ENCODE results near the gene NPW. TPM values are rescaled to one million over a fixed set of nuclear protein-coding genes. Genes with fewer than 3 reads are reported as not detected.
A peak's percentile ranks its signal among the peaks of the same experiment; 100 is the strongest.

Gene NPW
- total RNA-seq, 2 experiments from 2014 or later: 0.42 TPM; not detected in 1

GRCh38 chr16:1989209-1990100 lies 30.1 kb upstream of the NPW start, which contains the start of gene SYNGR3:
SYNGR3 (plus strand) TSS chr16:1989970; CDS start chr16:1990103, 133 bp downstream.
- peak within 1 kb of the TSS; percentile 75 for H3K4me3 Mint-ChIP-seq
- POLR2A ChIA-PET: interaction anchor here (3.4 to 5.7 kb wide), 2 partner anchors 18 to 25 kb away, joined by 15 to 36 read pairs; partner anchors contain the start of genes RPS2 and TBL3
- ATAC-seq (ENCODE audit: low read depth): no peak
- H3K36me3 Mint-ChIP-seq: no peaks in the 10 kb centered on the region
- peak within 1 kb of the TSS; percentile 67 for H3K27ac Mint-ChIP-seq
- H3K27me3 Mint-ChIP-seq: peaks cover 13% of the 10 kb centered on the region
- peaks cover 24% of the 10 kb centered on the region for H3K4me1 Mint-ChIP-seq
- H3K9me3 Mint-ChIP-seq: no peaks in the 10 kb centered on the region
- DNase-seq: peak; percentile 57

- ATAC-seq (ENCODE audit: low read depth): no peak
- no peak overlapping the region for H3K4me3 Mint-ChIP-seq
Observed at GRCh38 chr16:1990101-1990350, 29.6 kb upstream of the NPW start.

GRCh38 chr16:1990351-1991134 lies 29.0 kb upstream of the NPW start:
- ATAC-seq (ENCODE audit: low read depth): no peak

More at GRCh38 chr16:1990101-1990350, 29.6 kb upstream of the NPW start:
- no peak overlapping the region for H3K27ac Mint-ChIP-seq
- DNase-seq: no peak
- no peaks in the 10 kb centered on the region for H3K9me3 Mint-ChIP-seq
- H3K36me3 Mint-ChIP-seq: peaks cover under 1% of the 10 kb centered on the region
- peaks cover 21% of the 10 kb centered on the region for H3K4me1 Mint-ChIP-seq
- POLR2A ChIA-PET: interaction anchor here (1.2 to 5.7 kb wide), 5 partner anchors 14 to 28 kb away, joined by 3 to 36 read pairs (median 8); partner anchors contain the start of genes RPS2 and TBL3
- peaks cover 13% of the 10 kb centered on the region for H3K27me3 Mint-ChIP-seq

GRCh38 chr16:1991135-1991551 lies 28.4 kb upstream of the NPW start:
- H3K4me3 Mint-ChIP-seq: peak overlapping the region; percentile 75
- DNase-seq: peak; percentile 63
- H3K36me3 Mint-ChIP-seq: peaks cover 5% of the 10 kb centered on the region
- peaks cover 13% of the 10 kb centered on the region for H3K27me3 Mint-ChIP-seq
- POLR2A ChIA-PET: interaction anchor here (0.6 to 5.7 kb wide), 9 partner anchors 11 to 219 kb away, joined by 3 to 36 read pairs (median 4); partner anchors contain the start of genes EME2, MRPS34, RPS2 and TBL3
- H3K4me1 Mint-ChIP-seq: peaks cover 19% of the 10 kb centered on the region
- H3K9me3 Mint-ChIP-seq: no peaks in the 10 kb centered on the region
- peak; percentile 50 for ATAC-seq (ENCODE audit: low read depth)
- H3K27ac Mint-ChIP-seq: peak overlapping the region; percentile 69

More at GRCh38 chr16:1990351-1991134, 29.0 kb upstream of the NPW start:
- DNase-seq: peak; percentile 65
- no peaks in the 10 kb centered on the region for H3K9me3 Mint-ChIP-seq
- H3K4me1 Mint-ChIP-seq: peaks cover 18% of the 10 kb centered on the region
- H3K4me3 Mint-ChIP-seq: peak overlapping the region; percentile 75
- peaks cover 5% of the 10 kb centered on the region for H3K36me3 Mint-ChIP-seq
- H3K27me3 Mint-ChIP-seq: peaks cover 13% of the 10 kb centered on the region
- POLR2A ChIA-PET: interaction anchor here (0.6 to 5.7 kb wide), 9 partner anchors 10 to 218 kb away, joined by 3 to 36 read pairs (median 4); partner anchors contain the start of genes EME2, MRPS34, RPS2 and TBL3
- peak overlapping the region; percentile 67 for H3K27ac Mint-ChIP-seq

- Mint-ChIP-seq H3K4me1 (peaks cover 18% of the 10 kb centered on the region), H3K27ac (peak overlapping the region; percentile 69), H3K27me3 (peaks cover 13% of the 10 kb centered on the region), H3K4me3 (peak overlapping the region; percentile 75), H3K36me3 (peaks cover 5% of the 10 kb centered on the region), H3K9me3 (no peaks in the 10 kb centered on the region)
- ATAC-seq (ENCODE audit: low read depth) (no peak), DNase-seq (no peak)
- POLR2A ChIA-PET: interaction anchor here (1.0 to 5.7 kb wide), 8 partner anchors 11 to 219 kb away, joined by 3 to 36 read pairs (median 7); partner anchors contain the start of genes EME2, MRPS34, RPS2 and TBL3
Observed at GRCh38 chr16:1991588-1991947, 28.0 kb upstream of the NPW start.

GRCh38 chr16:1991948-1992703 lies 27.5 kb upstream of the NPW start:
- ATAC-seq (ENCODE audit: low read depth) (peak; percentile 76), DNase-seq (peak; percentile 96)
- POLR2A ChIA-PET: interaction anchor here (1.0 to 5.7 kb wide), 6 partner anchors 12 to 220 kb away, joined by 3 to 36 read pairs (median 8); partner anchors contain the start of genes EME2, MRPS34, RPS2 and TBL3
- Mint-ChIP-seq H3K36me3 (peaks cover 8% of the 10 kb centered on the region), H3K9me3 (no peaks in the 10 kb centered on the region), H3K27me3 (peaks cover 13% of the 10 kb centered on the region), H3K4me1 (peaks cover 20% of the 10 kb centered on the region), H3K4me3 (peak overlapping the region; percentile 75), H3K27ac (no peak overlapping the region)

- Mint-ChIP-seq H3K27ac (no peak overlapping the region), H3K36me3 (peaks cover 8% of the 10 kb centered on the region), H3K27me3 (peaks cover 13% of the 10 kb centered on the region), H3K4me3 (no peak overlapping the region), H3K9me3 (no peaks in the 10 kb centered on the region), H3K4me1 (peaks cover 20% of the 10 kb centered on the region)
- POLR2A ChIA-PET: interaction anchor here (1.0 to 5.7 kb wide), 4 partner anchors 21 to 163 kb away, joined by 6 to 36 read pairs (median 11); partner anchors contain the start of genes RPS2, TBL3 and TRAF7
- DNase-seq: no peak
- ATAC-seq (ENCODE audit: low read depth): no peak
Observed at GRCh38 chr16:1992704-1993317, 26.8 kb upstream of the NPW start.

- peaks cover 8% of the 10 kb centered on the region for H3K27me3 Mint-ChIP-seq
- peaks cover 18% of the 10 kb centered on the region for H3K4me1 Mint-ChIP-seq
- no peak overlapping the region for H3K4me3 Mint-ChIP-seq
- peak overlapping the region; percentile 71 for H3K27ac Mint-ChIP-seq
- POLR2A ChIA-PET: interaction anchor here (1.9 kb wide), 1 partner anchor 22 kb away, joined by 7 read pairs; the partner anchor contains the start of gene TBL3
- ATAC-seq (ENCODE audit: low read depth) (no peak), DNase-seq (no peak)
- peaks cover 9% of the 10 kb centered on the region for H3K36me3 Mint-ChIP-seq
- H3K9me3 Mint-ChIP-seq: no peaks in the 10 kb centered on the region
Observed at GRCh38 chr16:1993731-1994131, 25.9 kb upstream of the NPW start.

- no peak for ATAC-seq (ENCODE audit: low read depth)
- Mint-ChIP-seq H3K36me3 (peaks cover 9% of the 10 kb centered on the region), H3K27ac (no peak overlapping the region), H3K4me3 (no peak overlapping the region), H3K27me3 (no peaks in the 10 kb centered on the region), H3K4me1 (peaks cover 7% of the 10 kb centered on the region), H3K9me3 (no peaks in the 10 kb centered on the region)
- DNase-seq: no peak
- POLR2A ChIA-PET: interaction anchor here (0.8 to 1.5 kb wide), 3 partner anchors 11 to 158 kb away, joined by 3 to 4 read pairs (median 3); partner anchors contain the start of genes TBL3 and TRAF7
Observed at GRCh38 chr16:1997494-1998359, 21.9 kb upstream of the NPW start.

- no peak for DNase-seq
- Mint-ChIP-seq H3K9me3 (no peaks in the 10 kb centered on the region), H3K4me3 (no peak overlapping the region), H3K27ac (no peak overlapping the region), H3K36me3 (peaks cover 9% of the 10 kb centered on the region), H3K4me1 (peaks cover 5% of the 10 kb centered on the region), H3K27me3 (no peaks in the 10 kb centered on the region)
- no peak for ATAC-seq (ENCODE audit: low read depth)
- POLR2A ChIA-PET: interaction anchor here (1.1 kb wide), 1 partner anchor 157 kb away, joined by 3 read pairs; the partner anchor contains the start of gene TRAF7
Observed at GRCh38 chr16:1998360-1998835, 21.2 kb upstream of the NPW start.
